Measurements from ENCODE around the gene PRMT6. TPM values are rescaled to one million over a fixed set of nuclear protein-coding genes. Genes with fewer than 3 reads are reported as not detected.
"Not testable (repeated sequence)": the region's sequence is repeated elsewhere in the genome, so short reads cannot be mapped to it uniquely, and the experiment has no call there.

Gene PRMT6
- total RNA-seq, 8 experiments from 2014 or later, result 18.0 to 49.8 (median 25.1) TPM

GRCh38 chr1:107057197-107058133, 991 bp downstream of the PRMT6 start:
- peak overlapping the region; percentile 76 to 82 for H3K27ac ChIP-seq
- peak overlapping the region; percentile 62 to 91 (median 82) for H3K4me3 ChIP-seq
- peaks cover 4 to 15% of the 10 kb centered on the region in 2 donors for H3K4me1 ChIP-seq (replicated peaks in 1 of 2)
- ATAC-seq (replicated peaks in 6 of 8), result peak; percentile 67 to 74 (median 71)
- 0 to 80% (median 12%) methylated on average over 1 to 12 of the region's 55 CpGs; no CpG with 5 or more reads in 1 of the 10 experiments for WGBS, 10 experiments
- in situ Hi-C loops (cut with MboI; ENCODE audit: low pct_unique_long_range_greater_than_20kb in 2 of 9, low sequenced_read_pairs in 9 of 9, unreplicated experiment in 9 of 9), result loop anchor here in 1 of 9 experiments (25.0 kb wide), 1 partner anchor 95 kb away; no protein-coding TSS in a partner anchor

- Histone ChIP-seq H3K4me3 (peak overlapping the region; percentile 62 to 91 (median 82)), H3K27ac (no peak overlapping the region), H3K4me1 (replicated peaks in 1 of 2) (peaks cover 4 to 15% of the 10 kb centered on the region in 2 donors)
- in situ Hi-C loops (cut with MboI; ENCODE audit: low pct_unique_long_range_greater_than_20kb in 2 of 9, low sequenced_read_pairs in 9 of 9, unreplicated experiment in 9 of 9), result loop anchor here in 1 of 9 experiments (25.0 kb wide), 1 partner anchor 96 kb away; no protein-coding TSS in a partner anchor
- 39 to 82% (median 61%) methylated on average over 2 to 4 of the region's 4 CpGs for WGBS, 10 experiments
- ATAC-seq (replicated peaks in 6 of 8), result no peak
These were observed 2.0 kb downstream of the PRMT6 start for GRCh38 chr1:107058245-107059032.

- WGBS, 10 experiments, result 92 to 100% (median 100%) methylated on average over 1 to 3 of the region's 3 CpGs; no CpG with 5 or more reads in 2 of the 10 experiments
- ATAC-seq (replicated peaks in 6 of 8), result no peak
- in situ Hi-C loops (cut with MboI; ENCODE audit: low pct_unique_long_range_greater_than_20kb in 2 of 9, low sequenced_read_pairs in 9 of 9, unreplicated experiment in 9 of 9), result loop anchor here in 1 of 9 experiments (25.0 kb wide), 1 partner anchor 100 kb away; no protein-coding TSS in a partner anchor
- Histone ChIP-seq H3K4me1 (replicated peaks in 1 of 2) (peaks cover 0 to 12% of the 10 kb centered on the region in 2 donors), H3K4me3 (no peak overlapping the region), H3K27ac (no peak overlapping the region)
These were observed 5.4 kb downstream of the PRMT6 start for GRCh38 chr1:107061886-107062285.

GRCh38 chr1:107073493-107073892, 17.0 kb downstream of the PRMT6 start:
- WGBS, 10 experiments, result 56 to 100% (median 86%) methylated on average over 1 to 4 of the region's 4 CpGs
- Histone ChIP-seq H3K27ac (no peak overlapping the region), H3K4me1 (replicated peaks in 1 of 2) (no peaks in the 10 kb centered on the region), H3K4me3 (no peak overlapping the region)
- ATAC-seq (replicated peaks in 6 of 8), result no peak
- in situ Hi-C loops (cut with MboI; ENCODE audit: low pct_unique_long_range_greater_than_20kb in 2 of 9, low sequenced_read_pairs in 9 of 9, unreplicated experiment in 9 of 9), result loop anchor here in 1 of 9 experiments (25.0 kb wide), 1 partner anchor 111 kb away; no protein-coding TSS in a partner anchor

DNA sequence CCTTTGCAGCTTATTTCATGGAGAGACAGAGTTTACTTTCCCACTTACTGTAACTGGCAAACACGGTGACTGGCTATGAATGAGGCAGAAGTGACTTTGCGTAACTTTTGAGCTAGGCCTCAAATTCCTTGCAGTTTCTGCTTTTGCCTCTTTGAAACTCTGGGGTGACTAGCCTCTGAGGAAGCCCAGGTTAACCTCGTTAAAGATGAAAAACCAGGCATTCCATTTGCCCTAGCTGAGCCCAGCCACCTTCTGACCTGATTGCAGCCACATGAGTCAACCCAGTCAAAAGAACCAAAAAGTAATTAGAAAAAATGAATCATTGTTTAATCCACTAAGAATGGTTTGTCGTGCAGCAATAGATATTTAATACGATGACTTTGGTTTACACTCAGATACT, 20.4 kb downstream of the PRMT6 start:
- ATAC-seq (replicated peaks in 6 of 8), result no peak
- 26 to 93% (median 79%) methylated on average over 2 to 5 of the region's 5 CpGs for WGBS, 10 experiments

GRCh38 chr1:107079249-107079648, 22.8 kb downstream of the PRMT6 start:
- Histone ChIP-seq H3K27ac (no peak overlapping the region), H3K4me1 (replicated peaks in 1 of 2) (no peaks in the 10 kb centered on the region), H3K4me3 (no peak overlapping the region)
- ATAC-seq (replicated peaks in 6 of 8), result peak in 4 of 8 experiments; percentile 72 to 97 (median 94)
- 0 to 81% (median 20%) methylated on average over 1 of the region's 1 CpG; no CpG with 5 or more reads in 3 of the 10 experiments for WGBS, 10 experiments
- in situ Hi-C loops (cut with MboI; ENCODE audit: low pct_unique_long_range_greater_than_20kb in 2 of 9, low sequenced_read_pairs in 9 of 9, unreplicated experiment in 9 of 9), result no loop called here

More for the DNA sequence above, 20.4 kb downstream of the PRMT6 start:
- Histone ChIP-seq H3K4me1 (replicated peaks in 1 of 2) (no peaks in the 10 kb centered on the region), H3K27ac (no peak overlapping the region), H3K4me3 (no peak overlapping the region)
- in situ Hi-C loops (cut with MboI; ENCODE audit: low pct_unique_long_range_greater_than_20kb in 2 of 9, low sequenced_read_pairs in 9 of 9, unreplicated experiment in 9 of 9), result no loop called here

DNA sequence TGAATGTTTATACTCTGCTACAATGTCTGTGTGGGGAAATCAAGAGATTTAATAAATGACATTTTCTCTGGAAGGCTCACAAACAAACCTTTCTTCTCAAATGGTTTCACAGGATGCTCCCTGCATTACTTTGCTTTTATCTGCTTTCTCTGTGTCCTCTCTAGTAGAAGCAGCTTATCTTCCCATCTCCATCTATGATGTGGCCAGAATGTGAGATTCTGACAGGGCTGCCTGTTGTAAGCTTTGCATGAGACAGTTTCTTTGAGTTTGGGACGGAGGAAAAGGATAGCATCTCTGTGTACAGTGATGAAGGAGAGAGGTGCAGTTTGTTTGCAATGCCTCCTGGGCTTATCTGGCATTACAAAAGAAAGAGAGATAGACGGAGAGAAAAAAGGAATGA, 24.6 kb downstream of the PRMT6 start:
- Histone ChIP-seq H3K4me1 (replicated peaks in 1 of 2) (no peaks in the 10 kb centered on the region), H3K27ac (no peak overlapping the region), H3K4me3 (no peak overlapping the region)
- in situ Hi-C loops (cut with MboI; ENCODE audit: low pct_unique_long_range_greater_than_20kb in 2 of 9, low sequenced_read_pairs in 9 of 9, unreplicated experiment in 9 of 9), result no loop called here
- WGBS, 10 experiments, result 45 to 100% (median 81%) methylated on average over 1 to 2 of the region's 2 CpGs
- no peak for ATAC-seq (replicated peaks in 6 of 8)

DNA sequence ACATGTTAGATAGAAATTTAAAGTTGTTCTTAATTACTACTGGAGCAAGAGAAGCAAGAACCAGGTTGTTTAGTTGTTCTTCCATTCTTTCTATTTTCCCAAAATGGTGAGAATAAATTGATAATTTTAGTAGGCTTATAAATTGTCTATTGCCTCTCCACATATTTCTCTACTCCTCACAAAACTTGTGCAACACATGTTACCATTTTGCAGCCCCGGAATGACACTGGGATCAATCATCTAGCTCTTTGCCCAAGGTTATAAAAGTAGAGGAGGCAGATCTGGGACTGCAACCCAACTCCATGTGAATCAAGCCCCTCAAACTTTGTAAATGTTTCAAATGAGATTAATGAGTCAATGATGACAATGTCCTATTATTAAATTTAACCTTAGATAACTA, 34.9 kb downstream of the PRMT6 start:
- Histone ChIP-seq H3K4me1 (replicated peaks in 1 of 2) (no peaks in the 10 kb centered on the region), H3K4me3 (no peak overlapping the region), H3K27ac (no peak overlapping the region)
- WGBS, 10 experiments, result 25 to 100% (median 100%) methylated on average over 1 of the region's 1 CpG; no CpG with 5 or more reads in 3 of the 10 experiments
- in situ Hi-C loops (cut with MboI; ENCODE audit: low pct_unique_long_range_greater_than_20kb in 2 of 9, low sequenced_read_pairs in 9 of 9, unreplicated experiment in 9 of 9), result no loop called here
- no peak for ATAC-seq (replicated peaks in 6 of 8)

DNA sequence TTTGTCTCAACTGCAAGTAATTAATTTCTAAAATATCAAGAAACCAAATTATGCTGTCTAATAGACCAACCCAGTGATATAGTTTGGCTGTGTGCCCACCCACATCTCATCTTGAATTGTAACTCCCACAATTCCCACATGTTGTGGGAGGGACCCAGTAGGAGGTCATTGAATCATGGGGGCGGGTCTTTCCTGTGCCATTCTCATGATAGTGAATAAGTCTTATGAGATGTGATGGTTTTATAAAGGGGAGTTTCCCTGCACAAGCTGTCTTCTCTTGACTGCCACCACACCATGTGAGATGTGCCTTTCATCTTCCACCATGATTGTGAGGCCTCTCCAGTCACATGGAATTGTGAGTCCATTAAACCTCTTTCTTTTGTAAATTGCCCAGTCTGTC, 36.9 kb downstream of the PRMT6 start:
- whole genome bisulfite sequencing, 10 experiments, result 67 to 100% (median 100%) methylated on average over 1 of the region's 1 CpG; no CpG with 5 or more reads in 7 of the 10 experiments
- H3K4me1 ChIP-seq (replicated peaks in 1 of 2); in situ Hi-C loops (cut with MboI; ENCODE audit: low pct_unique_long_range_greater_than_20kb in 2 of 9, low sequenced_read_pairs in 9 of 9, unreplicated experiment in 9 of 9); H3K27ac ChIP-seq; H3K4me3 ChIP-seq: not testable (repeated sequence)
- ATAC-seq (replicated peaks in 6 of 8), result peak in 1 of 8 experiments; percentile 28

- Histone ChIP-seq H3K27ac (no peak overlapping the region), H3K4me1 (replicated peaks in 1 of 2) (no peaks in the 10 kb centered on the region), H3K4me3 (no peak overlapping the region)
- ATAC-seq (replicated peaks in 6 of 8), result no peak
- in situ Hi-C loops (cut with MboI; ENCODE audit: low pct_unique_long_range_greater_than_20kb in 2 of 9, low sequenced_read_pairs in 9 of 9, unreplicated experiment in 9 of 9), result no loop called here
These were observed 39.2 kb downstream of the PRMT6 start for GRCh38 chr1:107095647-107096046.

DNA sequence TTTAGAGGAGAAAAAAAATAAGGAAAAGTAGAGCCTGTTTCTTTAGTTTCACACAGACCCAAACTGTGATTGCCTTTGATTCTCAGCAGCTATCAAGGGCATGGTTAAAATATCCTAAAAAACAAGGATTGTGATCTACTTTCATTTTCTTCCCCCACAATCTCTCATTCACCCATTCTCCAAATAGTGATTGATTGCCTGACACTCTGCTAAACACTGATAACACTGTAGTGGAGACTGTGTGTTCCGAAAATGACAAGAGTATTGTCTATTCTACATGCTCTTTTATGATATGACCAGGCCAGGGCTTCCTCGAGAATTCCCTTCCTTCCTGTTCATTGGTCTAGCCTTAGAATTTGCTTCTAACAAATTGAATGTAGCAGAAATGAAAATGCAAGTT, 40.2 kb downstream of the PRMT6 start:
- no peak for ATAC-seq (replicated peaks in 6 of 8)
- WGBS, 10 experiments, result 40 to 100% (median 75%) methylated on average over 1 to 2 of the region's 2 CpGs; no CpG with 5 or more reads in 1 of the 10 experiments
- in situ Hi-C loops (cut with MboI; ENCODE audit: low pct_unique_long_range_greater_than_20kb in 2 of 9, low sequenced_read_pairs in 9 of 9, unreplicated experiment in 9 of 9), result no loop called here
- Histone ChIP-seq H3K27ac (no peak overlapping the region), H3K4me3 (no peak overlapping the region), H3K4me1 (replicated peaks in 1 of 2) (no peaks in the 10 kb centered on the region)

DNA sequence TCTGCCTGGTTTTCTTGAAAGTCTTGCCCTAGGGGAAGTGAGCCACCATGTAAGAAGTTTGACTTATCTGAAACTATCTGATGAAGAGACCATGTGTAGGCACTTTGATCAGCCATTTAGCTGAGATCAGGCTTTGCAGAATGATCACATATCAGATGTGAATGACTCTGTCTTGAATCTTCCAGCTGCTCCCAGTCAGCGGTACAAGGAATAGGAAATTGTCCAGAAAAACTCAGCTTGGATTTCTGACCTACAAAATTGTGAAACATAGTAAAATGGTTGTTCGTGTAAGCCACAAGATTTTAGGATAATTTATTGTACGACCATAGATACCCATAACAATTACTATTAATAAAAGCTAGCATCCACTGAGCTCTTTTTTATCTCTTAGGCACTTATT, 42.5 kb downstream of the PRMT6 start:
- WGBS, 10 experiments, result 67 to 94% (median 84%) methylated on average over 1 to 3 of the region's 3 CpGs; no CpG with 5 or more reads in 2 of the 10 experiments
- Histone ChIP-seq H3K4me3 (no peak overlapping the region), H3K4me1 (replicated peaks in 1 of 2) (peaks cover 0 to 4% of the 10 kb centered on the region in 2 donors), H3K27ac (no peak overlapping the region)
- in situ Hi-C loops (cut with MboI; ENCODE audit: low pct_unique_long_range_greater_than_20kb in 2 of 9, low sequenced_read_pairs in 9 of 9, unreplicated experiment in 9 of 9), result no loop called here
- no peak for ATAC-seq (replicated peaks in 6 of 8)

Data from motor neuron (in vitro differentiated cells).